K562 (cell line): Measurements from ENCODE around the gene ZMAT2. TPM values are rescaled to one million over a fixed set of nuclear protein-coding genes. Genes with fewer than 3 reads are reported as not detected.
A peak's percentile ranks its signal among the peaks of the same experiment; 100 is the strongest.

ENCODE experiments used
- CHD1 ChIP-seq: fragments of 200-600 bp; sonication (generic); IDR thresholded peaks from one replicate; pipeline ENCODE4 v1.6.1; 2012; ENCODE audit warnings: mild to moderate bottlenecking, moderate library complexity, low read length, inconsistent platforms
- CREM ChIP-seq: IDR thresholded peaks from 2 replicates; pipeline ENCODE4 v1.6.1; 2014; ENCODE audit warnings: antibody characterized with exemption, low read depth
- HCFC1 ChIP-seq: IDR thresholded peaks from 2 replicates; pipeline ENCODE4 v1.6.1; 2012; ENCODE audit warnings: low read depth, low read length, improper control_type of control experiment
- KAT7 ChIP-seq: sonication (generic); formaldehyde crosslinking; IDR thresholded peaks from 2 replicates; pipeline ENCODE4 v1.8.0; 2022; ENCODE audit warnings: missing genetic modification reagents, mild to moderate bottlenecking, borderline replicate concordance
- MAZ ChIP-seq, 2 experiments: fragments of 450-650 bp in 1 of 2; sonication (generic) in 1 of 2; formaldehyde crosslinking; IDR thresholded peaks in 1 of 2; conservative IDR thresholded peaks in 1 of 2; 2 replicates each; pipeline versions ENCODE4 v1.4.0 to v1.5.0; 2020; ENCODE audit warnings: mild to moderate bottlenecking in 1 of 2, missing genetic modification reagents in 1 of 2
- OTX1 ChIP-seq: fragments of 450-650 bp; formaldehyde crosslinking; IDR thresholded peaks from 2 replicates; pipeline ENCODE4 v1.4.0; 2022; ENCODE audit warnings: mild to moderate bottlenecking
- POU5F1 ChIP-seq: fragments of 150-350 bp; IDR thresholded peaks from 2 replicates; pipeline ENCODE4 v1.6.1; 2014; ENCODE audit warnings: borderline replicate concordance, low read length, low read depth, mild to moderate bottlenecking; ENCODE audit not compliant: partially characterized antibody
- SNIP1 ChIP-seq: fragments of 450-650 bp; IDR thresholded peaks from 2 replicates; pipeline ENCODE4 v1.7.1; 2017; ENCODE audit warnings: low read depth, mild to moderate bottlenecking
- ZBTB7A ChIP-seq: IDR thresholded peaks from 2 replicates; pipeline ENCODE4 v1.6.1; 2011; ENCODE audit warnings: low read depth, mild to moderate bottlenecking, low read length, moderate library complexity, borderline replicate concordance; ENCODE audit not compliant: control insufficient read depth
- ZNF57 ChIP-seq: fragments of 450-650 bp; formaldehyde crosslinking; IDR thresholded peaks from 2 replicates; pipeline ENCODE4 v1.4.0; 2020; ENCODE audit warnings: mild to moderate bottlenecking, moderate library complexity
- ZSCAN29 ChIP-seq: fragments of 450-650 bp; IDR thresholded peaks from 2 replicates; pipeline ENCODE4 v1.6.1; 2017
- polyA plus RNA-seq, 8 experiments: library from polyadenylated mRNA; depleted of rRNA in 4 of 8; stranded (reverse) in 5 of 8; unstranded in 3 of 8; fragments of >200 nt; fragmentation: Nextera tagmentation in 2 of 8; fragmentation: Illumina TruSeq in 1 of 8; extraction: Ambion mirVana in 2 of 8; extraction: Trizol in 1 of 8; gene quantifications; 2 replicates each; pipeline versions ENCODE4 v1.2.1 to v1.2.3, GENCODE V29; 2011 to 2014; ENCODE audit warnings: inconsistent platforms in 1 of 8, missing spikeins in 1 of 8
- total RNA-seq, 7 experiments: library from RNA; depleted of rRNA in 6 of 7; stranded (reverse); fragments of >200 nt in 6 of 7; fragmentation: Illumina TruSeq in 2 of 7; extraction: Trizol in 2 of 7; gene quantifications; 2 replicates each; pipeline versions ENCODE4 v1.2.1 to v1.2.3, GENCODE V29; 2011 to 2021; ENCODE audit warnings: low replicate concordance in 1 of 7
- TF ChIP-seq, protein P1 (sequence below): sonication (generic); formaldehyde crosslinking; IDR thresholded peaks from 2 replicates; pipeline ENCODE4 v1.8.0; 2022; ENCODE audit warnings: mild to moderate bottlenecking, missing genetic modification reagents
- TF ChIP-seq, protein P2 (sequence below), 2 experiments: fragments of 450-650 bp; formaldehyde crosslinking in 1 of 2; IDR thresholded peaks; 2 replicates each; pipeline versions ENCODE4 v1.4.0 to v1.6.1; 2014 to 2020; ENCODE audit warnings: mild to moderate bottlenecking in 2 of 2, borderline replicate concordance in 1 of 2, low read depth in 1 of 2

Gene ZMAT2
- total and polyA plus RNA-seq, 9 of the 15 experiments (the other 6 are each of a cell fraction or from before 2014, with no cell fraction given) = 44.2 to 101 (median 69.2) TPM

DNA sequence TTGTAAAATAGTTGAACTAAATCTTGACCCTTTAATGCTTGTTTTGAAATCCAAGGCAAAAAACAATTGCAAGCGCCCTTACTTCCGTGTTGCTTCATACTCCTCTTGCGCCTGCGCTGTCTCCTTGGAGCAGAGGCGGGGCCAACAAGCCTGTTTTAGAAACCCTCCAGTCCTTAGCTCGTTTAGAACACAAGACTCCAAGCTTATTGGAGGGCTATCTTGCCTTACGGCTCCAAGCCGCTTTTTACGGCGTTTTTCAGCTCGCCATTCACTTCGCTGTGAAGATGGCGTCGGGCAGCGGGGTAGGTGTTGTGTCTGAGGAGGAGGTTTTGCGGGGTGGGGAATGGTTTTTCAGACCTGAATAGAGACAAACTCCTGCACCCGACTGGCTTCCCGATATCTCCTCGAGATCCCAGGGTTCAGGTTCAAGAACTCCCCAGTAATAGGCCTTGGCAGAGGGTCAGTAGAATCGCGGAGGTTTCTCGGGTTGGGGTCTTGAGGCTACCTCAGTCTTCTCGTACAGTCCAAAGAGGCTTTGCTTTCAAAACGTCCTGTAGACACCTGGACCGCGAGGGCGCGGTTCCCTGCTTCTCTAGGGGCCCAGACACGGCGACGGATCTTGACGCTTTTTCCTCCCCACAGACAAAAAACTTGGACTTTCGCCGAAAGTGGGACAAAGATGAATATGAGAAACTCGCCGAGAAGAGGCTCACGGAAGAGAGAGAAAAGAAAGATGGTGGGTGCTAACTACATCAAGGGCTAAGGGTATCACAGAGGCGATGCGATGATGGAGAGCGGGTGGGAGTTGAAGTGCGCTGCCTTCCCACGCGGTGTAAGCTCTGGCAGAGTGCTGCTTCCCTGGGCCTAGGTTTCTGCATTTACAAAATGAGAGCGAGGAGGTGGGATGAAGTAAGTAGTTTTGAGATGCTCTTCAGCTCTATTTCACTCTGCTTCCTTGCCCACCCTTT lies at the start of gene ZMAT2 (continued):
- TF ChIP-seq, protein P1, sequence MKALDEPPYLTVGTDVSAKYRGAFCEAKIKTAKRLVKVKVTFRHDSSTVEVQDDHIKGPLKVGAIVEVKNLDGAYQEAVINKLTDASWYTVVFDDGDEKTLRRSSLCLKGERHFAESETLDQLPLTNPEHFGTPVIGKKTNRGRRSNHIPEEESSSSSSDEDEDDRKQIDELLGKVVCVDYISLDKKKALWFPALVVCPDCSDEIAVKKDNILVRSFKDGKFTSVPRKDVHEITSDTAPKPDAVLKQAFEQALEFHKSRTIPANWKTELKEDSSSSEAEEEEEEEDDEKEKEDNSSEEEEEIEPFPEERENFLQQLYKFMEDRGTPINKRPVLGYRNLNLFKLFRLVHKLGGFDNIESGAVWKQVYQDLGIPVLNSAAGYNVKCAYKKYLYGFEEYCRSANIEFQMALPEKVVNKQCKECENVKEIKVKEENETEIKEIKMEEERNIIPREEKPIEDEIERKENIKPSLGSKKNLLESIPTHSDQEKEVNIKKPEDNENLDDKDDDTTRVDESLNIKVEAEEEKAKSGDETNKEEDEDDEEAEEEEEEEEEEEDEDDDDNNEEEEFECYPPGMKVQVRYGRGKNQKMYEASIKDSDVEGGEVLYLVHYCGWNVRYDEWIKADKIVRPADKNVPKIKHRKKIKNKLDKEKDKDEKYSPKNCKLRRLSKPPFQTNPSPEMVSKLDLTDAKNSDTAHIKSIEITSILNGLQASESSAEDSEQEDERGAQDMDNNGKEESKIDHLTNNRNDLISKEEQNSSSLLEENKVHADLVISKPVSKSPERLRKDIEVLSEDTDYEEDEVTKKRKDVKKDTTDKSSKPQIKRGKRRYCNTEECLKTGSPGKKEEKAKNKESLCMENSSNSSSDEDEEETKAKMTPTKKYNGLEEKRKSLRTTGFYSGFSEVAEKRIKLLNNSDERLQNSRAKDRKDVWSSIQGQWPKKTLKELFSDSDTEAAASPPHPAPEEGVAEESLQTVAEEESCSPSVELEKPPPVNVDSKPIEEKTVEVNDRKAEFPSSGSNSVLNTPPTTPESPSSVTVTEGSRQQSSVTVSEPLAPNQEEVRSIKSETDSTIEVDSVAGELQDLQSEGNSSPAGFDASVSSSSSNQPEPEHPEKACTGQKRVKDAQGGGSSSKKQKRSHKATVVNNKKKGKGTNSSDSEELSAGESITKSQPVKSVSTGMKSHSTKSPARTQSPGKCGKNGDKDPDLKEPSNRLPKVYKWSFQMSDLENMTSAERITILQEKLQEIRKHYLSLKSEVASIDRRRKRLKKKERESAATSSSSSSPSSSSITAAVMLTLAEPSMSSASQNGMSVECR = peak; percentile 63; the same call in 1 of the 2 replicates
- TF ChIP-seq MAZ (CRISPR knock-in tag; conservative IDR thresholded peaks at IDR 0.05 in 1 of 2, IDR thresholded peaks at IDR 0.05 in 1 of 2) (no peak), POU5F1 (peak; percentile 78), OTX1 (CRISPR knock-in tag) (0 out of 2 replicates have a peak, but pooled peaks have one; percentile 22), ZSCAN29 (no peak), KAT7 (CRISPR knock-in tag) (no peak; the same call in 1 of the 2 replicates), CREM (peak; percentile 75), CHD1 (peak; percentile 52), HCFC1 (peak; percentile 83), ZNF57 (CRISPR knock-in tag) (no peak), ZBTB7A (peak; percentile 37; the same call in 1 of the 2 replicates), SNIP1 (no peak)
- TF ChIP-seq, protein P2, sequence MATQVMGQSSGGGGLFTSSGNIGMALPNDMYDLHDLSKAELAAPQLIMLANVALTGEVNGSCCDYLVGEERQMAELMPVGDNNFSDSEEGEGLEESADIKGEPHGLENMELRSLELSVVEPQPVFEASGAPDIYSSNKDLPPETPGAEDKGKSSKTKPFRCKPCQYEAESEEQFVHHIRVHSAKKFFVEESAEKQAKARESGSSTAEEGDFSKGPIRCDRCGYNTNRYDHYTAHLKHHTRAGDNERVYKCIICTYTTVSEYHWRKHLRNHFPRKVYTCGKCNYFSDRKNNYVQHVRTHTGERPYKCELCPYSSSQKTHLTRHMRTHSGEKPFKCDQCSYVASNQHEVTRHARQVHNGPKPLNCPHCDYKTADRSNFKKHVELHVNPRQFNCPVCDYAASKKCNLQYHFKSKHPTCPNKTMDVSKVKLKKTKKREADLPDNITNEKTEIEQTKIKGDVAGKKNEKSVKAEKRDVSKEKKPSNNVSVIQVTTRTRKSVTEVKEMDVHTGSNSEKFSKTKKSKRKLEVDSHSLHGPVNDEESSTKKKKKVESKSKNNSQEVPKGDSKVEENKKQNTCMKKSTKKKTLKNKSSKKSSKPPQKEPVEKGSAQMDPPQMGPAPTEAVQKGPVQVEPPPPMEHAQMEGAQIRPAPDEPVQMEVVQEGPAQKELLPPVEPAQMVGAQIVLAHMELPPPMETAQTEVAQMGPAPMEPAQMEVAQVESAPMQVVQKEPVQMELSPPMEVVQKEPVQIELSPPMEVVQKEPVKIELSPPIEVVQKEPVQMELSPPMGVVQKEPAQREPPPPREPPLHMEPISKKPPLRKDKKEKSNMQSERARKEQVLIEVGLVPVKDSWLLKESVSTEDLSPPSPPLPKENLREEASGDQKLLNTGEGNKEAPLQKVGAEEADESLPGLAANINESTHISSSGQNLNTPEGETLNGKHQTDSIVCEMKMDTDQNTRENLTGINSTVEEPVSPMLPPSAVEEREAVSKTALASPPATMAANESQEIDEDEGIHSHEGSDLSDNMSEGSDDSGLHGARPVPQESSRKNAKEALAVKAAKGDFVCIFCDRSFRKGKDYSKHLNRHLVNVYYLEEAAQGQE (IDR thresholded peaks at IDR 0.05; ENCODE audit: borderline replicate concordance) = no peak
- TF ChIP-seq, protein P2 (CRISPR knock-in tag; IDR thresholded peaks at IDR 0.05; ENCODE audit: low read depth) = no peak
